RPMI8226 (cell line): ENCODE data around the gene PRKCI.
"Not testable (repeated sequence)": the region's sequence is repeated elsewhere in the genome, so short reads cannot be mapped to it uniquely, and the experiment has no call there.

Source experiments
- DNase-seq: peaks from one replicate; pipeline ENCODE4 v3.0.0-alpha.2; 2015

The PRKCI gene

DNA sequence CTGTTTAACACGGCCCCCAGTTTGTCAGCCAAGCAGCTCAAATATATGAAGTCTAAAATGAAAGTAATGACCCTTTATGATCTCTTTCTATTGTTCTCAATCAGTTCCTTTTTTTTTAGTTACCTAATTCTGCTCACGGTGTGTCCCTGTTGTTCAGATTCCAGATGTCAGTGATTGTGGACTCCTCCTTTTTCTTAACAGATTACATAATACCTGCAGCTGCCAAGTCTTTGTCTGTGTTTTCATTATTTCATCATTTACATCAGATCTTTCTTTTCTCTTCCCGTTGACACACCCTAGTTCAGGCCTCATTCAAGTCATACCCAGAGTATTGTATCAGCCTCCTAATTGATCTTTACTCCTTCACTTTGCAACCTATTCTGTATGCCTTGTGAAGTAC lies 79.2 kb downstream of the PRKCI start:
- DNase-seq: peak; percentile 40

- no peak for DNase-seq
Observed at GRCh38 chr3:170302008-170302407, 79.8 kb downstream of the PRKCI start.

DNA sequence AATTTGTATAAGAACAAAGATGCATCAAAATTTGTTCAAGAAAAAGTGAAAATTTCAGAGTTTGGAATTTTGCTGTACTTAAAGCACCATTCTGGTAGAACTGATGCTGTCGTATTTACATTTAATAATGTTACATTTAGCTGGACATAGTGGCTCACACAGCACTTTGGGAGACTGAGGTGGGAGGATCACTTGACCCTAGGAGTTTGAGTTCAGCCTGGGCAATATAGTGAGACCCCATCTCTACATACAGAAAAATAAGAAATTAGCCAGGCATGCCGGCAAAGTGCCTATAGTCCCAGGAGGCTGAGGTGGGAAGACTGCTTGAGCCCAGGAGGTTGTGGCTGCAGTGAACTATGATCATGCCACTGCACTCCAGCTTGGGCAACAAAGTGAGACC lies 83.8 kb downstream of the PRKCI start:
- DNase-seq: no peak

- no peak for DNase-seq
Observed at GRCh38 chr3:170307671-170308405, 85.6 kb downstream of the PRKCI start.

DNA sequence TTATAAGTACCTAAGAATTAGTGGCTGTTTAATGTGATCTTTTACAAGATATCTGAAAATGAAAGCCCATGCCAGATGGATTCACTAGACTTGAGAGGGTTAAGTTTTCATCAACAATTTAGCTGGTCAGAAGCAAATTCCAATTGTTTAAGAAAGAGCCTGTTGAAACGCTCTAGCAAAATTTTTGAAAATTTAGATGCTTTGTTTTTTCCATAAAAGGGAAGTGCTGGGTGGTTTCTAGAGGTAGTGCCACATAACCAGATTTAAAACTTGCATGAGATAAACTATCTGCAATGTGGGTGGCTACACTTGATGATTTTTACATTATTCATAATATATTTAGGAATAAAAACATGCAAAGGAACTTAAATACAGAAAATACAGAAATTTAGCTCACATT lies 86.8 kb downstream of the PRKCI start:
- DNase-seq: no peak

- no peak for DNase-seq
Observed at GRCh38 chr3:170317954-170318353, 95.7 kb downstream of the PRKCI start.

DNA sequence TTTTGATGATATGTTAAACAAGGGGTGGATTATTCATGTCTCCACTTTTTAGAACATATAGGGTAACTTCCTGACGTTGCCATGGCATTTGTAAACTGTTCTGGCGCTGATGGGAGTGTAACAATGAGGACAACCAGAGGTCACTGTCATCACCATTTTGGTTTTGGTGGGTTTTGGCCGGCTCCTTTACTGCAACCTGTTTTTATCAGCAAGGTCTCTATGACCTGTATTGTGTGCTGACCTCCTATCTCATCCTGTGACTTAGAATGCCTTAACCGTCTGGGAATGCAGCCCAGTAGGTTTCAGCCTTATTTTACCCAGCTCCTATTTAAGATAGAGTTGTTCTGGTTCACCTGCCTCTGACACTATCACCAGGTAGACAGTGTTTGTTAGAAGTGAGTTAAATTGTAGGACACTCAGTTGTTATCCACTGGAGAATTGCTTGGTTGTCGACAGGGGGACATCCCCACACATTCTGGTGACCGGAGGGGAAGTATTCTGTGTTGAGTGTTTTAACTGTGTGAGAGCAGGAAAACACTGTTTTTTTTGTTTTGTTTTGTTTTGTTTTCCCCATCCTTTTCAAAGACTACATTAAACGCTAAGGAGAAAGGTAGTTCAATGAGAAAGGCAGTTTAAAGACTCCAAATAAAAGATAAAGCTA lies 98.4 kb downstream of the PRKCI start:
- DNase-seq: no peak

GRCh38 chr3:170321321-170322034 lies 99.3 kb downstream of the PRKCI start:
- DNase-seq: peak; percentile 68

GRCh38 chr3:170322566-170323269 lies 100.5 kb downstream of the PRKCI start:
- DNase-seq: no peak

DNA sequence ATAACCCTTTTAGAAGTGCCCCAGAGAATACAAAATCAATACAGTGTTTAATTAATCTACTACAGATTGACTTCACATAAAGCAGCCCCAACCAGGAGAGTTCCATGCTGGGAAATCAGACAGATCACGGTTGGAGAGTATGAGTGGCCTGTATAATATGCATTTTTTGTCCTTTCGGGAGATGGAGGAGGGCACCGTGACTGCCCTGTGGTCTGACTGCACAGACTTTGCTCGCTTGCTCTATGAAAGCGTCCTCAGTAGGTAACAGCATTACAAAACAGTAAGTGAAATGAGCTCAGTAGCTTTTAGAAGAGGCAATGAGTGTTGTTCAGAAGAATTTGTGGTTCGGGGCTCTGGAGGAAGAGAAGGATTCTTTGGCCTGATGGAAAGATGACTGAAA lies 101.1 kb downstream of the PRKCI start:
- DNase-seq: no peak

DNA sequence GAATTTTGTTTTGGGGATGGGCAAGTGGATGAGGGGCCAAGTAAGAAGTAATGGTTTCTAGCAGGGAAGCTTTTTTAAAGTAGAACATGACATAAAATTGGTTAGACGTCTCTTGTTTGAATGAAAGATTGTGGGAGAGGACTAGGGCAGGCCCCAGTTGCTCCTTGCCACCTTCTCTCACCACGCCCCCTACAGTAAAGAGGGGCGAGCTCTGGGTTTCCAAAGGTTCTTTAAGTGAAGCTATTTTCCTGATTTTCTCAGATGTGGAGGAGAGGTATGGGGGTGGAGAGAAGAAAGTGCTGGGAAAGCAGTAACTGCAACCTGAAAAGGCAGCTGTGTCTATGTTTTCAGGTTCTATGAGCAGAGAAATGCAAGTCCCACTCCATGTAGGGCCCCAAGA lies 102.7 kb downstream of the PRKCI start:
- no peak for DNase-seq

DNA sequence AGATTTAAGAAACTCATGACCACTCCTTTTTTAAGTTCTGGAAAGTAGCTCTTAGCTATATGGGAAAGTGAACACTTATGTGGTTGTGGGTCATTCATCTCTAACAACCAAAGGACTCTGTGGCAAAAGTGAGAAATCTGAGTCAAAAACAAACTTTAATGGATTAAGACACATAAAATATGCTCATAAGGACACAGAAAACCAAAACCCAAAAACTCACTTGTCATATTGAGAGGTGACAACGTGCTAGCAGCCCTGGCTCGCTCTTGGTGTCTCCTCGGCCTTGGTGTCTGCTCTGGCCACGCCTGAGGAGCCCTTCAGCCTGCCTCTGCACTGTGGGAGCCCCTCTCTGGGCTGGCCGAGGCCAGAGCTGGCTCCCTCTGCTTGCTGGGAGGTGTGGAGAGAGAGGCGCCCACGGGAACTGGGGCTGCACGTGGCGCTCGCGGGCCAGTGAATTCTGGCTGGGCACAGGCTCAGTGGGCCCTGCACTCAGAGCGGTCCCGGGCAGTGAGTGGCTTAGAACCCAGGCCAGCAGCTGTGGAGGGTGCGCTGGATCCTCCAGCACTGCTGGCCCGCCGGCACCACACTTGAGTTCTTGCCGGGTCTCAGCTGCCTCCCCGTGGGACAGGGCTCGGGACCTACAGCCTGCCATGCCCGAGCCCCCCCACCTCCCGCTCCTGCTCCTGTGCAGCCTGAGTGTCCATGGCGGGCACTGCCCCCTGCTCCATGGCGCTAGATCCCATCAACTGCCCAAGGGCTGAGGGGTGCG lies 105.0 kb downstream of the PRKCI start:
- DNase-seq: no peak

DNA sequence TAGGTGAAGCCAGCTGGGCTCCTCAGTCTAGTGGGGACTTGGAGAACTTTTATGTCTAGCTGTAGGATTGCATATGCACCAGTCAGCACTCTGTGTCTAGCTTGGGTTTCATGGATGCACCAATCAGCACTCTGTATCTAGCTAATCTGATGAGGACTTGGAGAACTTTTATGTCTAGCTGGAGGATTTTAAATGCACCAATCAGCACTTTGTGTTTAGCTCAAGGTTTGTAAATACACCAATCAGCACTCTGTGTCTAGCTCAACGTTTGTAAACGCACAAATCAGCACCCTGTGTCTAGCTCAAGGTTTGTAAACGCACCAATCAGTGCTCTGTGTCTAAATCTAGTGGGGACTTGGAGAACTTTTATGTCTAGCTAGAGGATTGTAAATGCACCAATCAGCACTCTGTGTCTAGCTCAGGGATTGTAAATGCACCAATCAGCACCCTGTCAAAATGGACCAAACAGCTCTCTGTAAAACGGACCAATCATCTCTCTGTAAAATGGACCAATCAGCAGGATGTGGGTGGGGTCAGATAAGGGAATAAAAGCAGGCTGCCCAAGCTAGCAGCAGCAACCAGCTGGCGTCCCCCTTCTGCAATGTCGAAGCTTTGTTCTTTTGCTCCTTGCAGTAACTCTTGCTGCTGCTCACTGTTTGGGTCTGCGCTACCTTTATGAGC lies 105.8 kb downstream of the PRKCI start:
- DNase-seq: not testable (repeated sequence)

GRCh38 chr3:170330366-170330765 lies 108.1 kb downstream of the PRKCI start:
- peak; percentile 67 for DNase-seq

DNA sequence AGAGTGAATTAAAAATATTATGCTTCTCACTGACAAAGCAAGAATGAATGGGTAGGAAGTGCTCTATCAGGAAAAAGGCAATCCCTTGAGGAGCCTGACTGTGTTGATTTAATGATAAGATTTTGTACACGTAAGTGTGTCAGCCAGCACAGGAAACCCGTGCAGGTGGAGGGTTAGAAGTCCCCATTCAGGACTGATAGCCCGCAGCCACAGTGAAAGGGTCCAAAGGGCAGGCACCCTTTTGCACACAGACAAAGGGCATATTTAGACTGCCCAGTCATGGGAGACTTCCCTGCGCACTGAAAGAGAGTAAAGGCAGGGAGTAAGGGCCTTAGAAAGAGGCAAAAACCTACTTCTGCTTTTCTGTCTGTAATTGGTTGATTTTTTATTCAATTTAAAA lies 108.9 kb downstream of the PRKCI start:
- no peak for DNase-seq

DNA sequence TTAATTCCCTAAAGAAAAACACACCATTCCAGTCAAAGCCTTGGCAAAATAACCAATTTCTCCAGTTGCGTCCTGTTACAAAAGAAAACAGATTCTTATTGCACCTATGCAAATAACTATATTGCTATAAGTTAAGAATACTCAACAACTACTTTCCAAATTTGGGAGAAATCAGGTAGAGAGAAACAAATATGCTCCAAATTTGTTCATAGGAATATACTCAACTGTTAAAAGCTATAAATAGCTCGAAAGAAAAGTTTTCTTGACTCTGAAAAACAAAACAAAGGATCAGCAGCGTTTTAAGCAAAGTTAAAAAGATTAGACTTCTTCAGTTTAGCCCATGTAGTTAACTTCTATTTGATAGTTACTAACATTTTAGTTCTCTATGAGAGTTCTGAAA lies 115.2 kb downstream of the PRKCI start:
- no peak for DNase-seq

DNA sequence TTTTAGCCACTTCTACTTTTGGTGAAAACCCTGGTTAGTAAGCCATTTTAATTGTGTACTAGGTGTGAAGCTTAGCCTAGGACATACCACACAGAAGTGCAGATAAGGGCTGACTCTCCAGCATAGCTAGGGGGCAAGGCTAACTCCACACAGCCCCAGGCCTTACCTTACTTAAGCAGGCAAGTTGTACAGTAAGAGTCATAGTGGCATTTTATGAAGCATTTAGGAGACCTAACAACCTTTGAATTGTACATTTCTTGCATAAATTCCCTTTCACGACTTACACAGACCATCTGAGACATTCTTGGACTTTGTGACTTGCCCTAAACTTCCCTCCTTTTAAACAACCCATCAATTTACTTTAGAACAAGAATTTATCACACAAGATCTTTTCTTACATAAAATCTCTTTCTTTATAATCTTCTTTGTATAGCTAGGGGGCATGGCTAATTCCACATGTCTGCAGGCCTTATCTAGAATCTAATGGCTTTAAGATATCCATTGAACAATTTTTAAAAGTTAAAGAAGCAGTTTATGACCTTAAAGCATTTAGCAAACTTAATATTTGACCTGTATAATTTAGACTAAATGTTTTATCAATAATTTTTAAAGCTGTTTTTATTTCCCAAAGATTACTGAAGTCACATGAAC lies 116.6 kb downstream of the PRKCI start:
- DNase-seq: no peak

- not testable (repeated sequence) for DNase-seq
Observed at GRCh38 chr3:170342273-170342672, 120.0 kb downstream of the PRKCI start.

- not testable (repeated sequence) for DNase-seq
Observed at GRCh38 chr3:170343859-170344258, 121.6 kb downstream of the PRKCI start.

DNA sequence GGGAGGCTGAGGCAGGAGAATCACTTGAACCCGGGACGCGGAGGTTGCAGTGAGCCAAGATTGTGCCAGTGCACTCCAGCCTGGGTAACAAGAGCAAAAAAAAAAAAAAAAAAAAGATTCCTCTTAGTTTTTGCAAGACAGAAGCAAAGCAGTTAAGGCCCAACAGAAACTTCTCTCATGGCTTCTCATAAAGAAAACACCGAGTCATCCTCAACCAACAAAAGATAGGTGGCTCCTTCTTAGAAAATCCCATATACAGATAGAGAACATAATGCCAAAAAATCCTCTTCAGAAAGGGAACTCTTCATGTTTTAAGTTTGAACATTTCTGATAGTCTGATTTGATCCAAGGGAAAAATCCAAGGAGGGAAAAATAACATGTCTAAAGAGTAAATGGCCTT lies 122.7 kb downstream of the PRKCI start:
- no peak for DNase-seq
